Hepatocyte (in vitro differentiated cells): Measurements from ENCODE around the gene CBFA2T3. TPM values are rescaled to one million over a fixed set of nuclear protein-coding genes. Genes with fewer than 3 reads are reported as not detected.

Experiments used
- DNase-seq: peaks from one replicate; pipeline ENCODE4 v3.0.0-alpha.2; 2016; ENCODE audit warnings: low spot score
- H2AFZ ChIP-seq: fragments of 200-600 bp; sonication (generic); 2 replicates; pipeline ENCODE4 v1.6.0; 2016; ENCODE audit warnings: antibody characterized with exemption, mild to moderate bottlenecking
- H3K27ac ChIP-seq: fragments of 200-600 bp; sonication (generic); 2 replicates; pipeline ENCODE4 v1.5.1; 2016; ENCODE audit warnings: mild to moderate bottlenecking
- H3K27me3 ChIP-seq: fragments of 200-600 bp; sonication (generic); 2 replicates; pipeline ENCODE4 v1.6.1; 2016
- H3K36me3 ChIP-seq: fragments of 200-600 bp; sonication (generic); replicated peaks from 2 replicates; pipeline ENCODE4 v1.5.1; 2016; ENCODE audit warnings: low read depth; ENCODE audit not compliant: insufficient read depth
- H3K4me1 ChIP-seq: fragments of 200-600 bp; sonication (generic); 2 replicates; pipeline ENCODE4 v1.5.1; 2016; ENCODE audit warnings: mild to moderate bottlenecking, moderate library complexity; ENCODE audit not compliant: insufficient read depth
- H3K4me2 ChIP-seq: fragments of 200-600 bp; sonication (generic); 2 replicates; pipeline ENCODE4 v1.6.0; 2016
- H3K4me3 ChIP-seq: fragments of 200-600 bp; sonication (generic); 2 replicates; pipeline ENCODE4 v1.5.1; 2016; ENCODE audit warnings: mild to moderate bottlenecking
- H3K79me2 ChIP-seq: fragments of 200-600 bp; sonication (generic); 2 replicates; pipeline ENCODE4 v1.6.0; 2017; ENCODE audit warnings: mild to moderate bottlenecking
- H3K9me2 ChIP-seq: fragments of 200-600 bp; sonication (generic); replicated peaks from 2 replicates; pipeline ENCODE4 v1.6.0; 2017; ENCODE audit warnings: mild to moderate bottlenecking; ENCODE audit not compliant: insufficient read depth
- H3K9me3 ChIP-seq: fragments of 200-600 bp; sonication (generic); 2 replicates; pipeline ENCODE4 v1.5.1; 2016; ENCODE audit warnings: low read depth, mild to moderate bottlenecking
- H4K20me1 ChIP-seq: fragments of 200-600 bp; sonication (generic); 2 replicates; pipeline ENCODE4 v1.6.0; 2016; ENCODE audit warnings: mild to moderate bottlenecking; ENCODE audit not compliant: insufficient read depth, poor library complexity, severe bottlenecking
- CTCF ChIP-seq: fragments of 200-600 bp; sonication (generic); IDR thresholded peaks from 2 replicates; pipeline ENCODE4 v1.5.1; 2016; ENCODE audit warnings: antibody characterized with exemption, mild to moderate bottlenecking; ENCODE audit not compliant: poor library complexity
- EZH2 ChIP-seq: fragments of 200-600 bp; sonication (generic); IDR thresholded peaks from 2 replicates; pipeline ENCODE4 v1.6.1; 2016; ENCODE audit warnings: antibody characterized with exemption, mild to moderate bottlenecking, borderline replicate concordance
- EZH2phosphoT487 ChIP-seq: fragments of 200-600 bp; sonication (generic); IDR thresholded peaks from one replicate; pipeline ENCODE4 v1.6.1; 2018; ENCODE audit warnings: antibody characterized with exemption, mild to moderate bottlenecking, low read depth, moderate library complexity; ENCODE audit not compliant: unreplicated experiment, severe bottlenecking
- WGBS: methylation state at CpG from one replicate; pipeline ENCODE4 v1.1.6; 2016; ENCODE audit warnings: low lambda C conversion rate; ENCODE audit errors: missing lambda C conversion rate; 5-methylcytosine and 5-hydroxymethylcytosine counted together
- polyA plus RNA-seq: library from polyadenylated mRNA; unstranded; fragments of >200 nt; fragmentation: Nextera tagmentation; extraction: Ambion mirVana; gene quantifications from 2 replicates; pipeline ENCODE4 v1.2.1, GENCODE V29; 2016
- total RNA-seq: library from RNA; depleted of rRNA; stranded (reverse); fragments of >200 nt; gene quantifications from 2 replicates; pipeline ENCODE4 v1.2.3, GENCODE V29; 2014

Gene CBFA2T3
- total and polyA plus RNA-seq, 2 experiments from 2014 or later, result 0.07 to 1.5 TPM

GRCh38 chr16:88878967-88879787 lies 97.8 kb downstream of the CBFA2T3 start:
- H3K4me2 ChIP-seq, result no peak overlapping the region
- H3K36me3 ChIP-seq, result no peaks in the 10 kb centered on the region
- 94% methylated on average over 45 of the region's 45 CpGs for WGBS
- H2AFZ ChIP-seq, result no peak overlapping the region
- no peaks in the 10 kb centered on the region for H3K27me3 ChIP-seq
- no peaks in the 10 kb centered on the region for H4K20me1 ChIP-seq
- DNase-seq, result no peak
- H3K79me2 ChIP-seq, result no peaks in the 10 kb centered on the region
- no peaks in the 10 kb centered on the region for H3K9me3 ChIP-seq
- H3K27ac ChIP-seq, result no peak overlapping the region
- H3K4me3 ChIP-seq, result no peak overlapping the region
- no peaks in the 10 kb centered on the region for H3K9me2 ChIP-seq
- peaks cover 8% of the 10 kb centered on the region for H3K4me1 ChIP-seq
- TF ChIP-seq EZH2, result no peak
- TF ChIP-seq CTCF, result no peak
- TF ChIP-seq EZH2phosphoT487, result no peak

- H2AFZ ChIP-seq, result no peak overlapping the region
- no peak for DNase-seq
- no peaks in the 10 kb centered on the region for H3K36me3 ChIP-seq
- WGBS, result 95% methylated on average over 20 of the region's 20 CpGs
- no peaks in the 10 kb centered on the region for H3K79me2 ChIP-seq
- no peak overlapping the region for H3K4me3 ChIP-seq
- H3K4me1 ChIP-seq, result peaks cover 8% of the 10 kb centered on the region
- TF ChIP-seq CTCF, result no peak
- TF ChIP-seq EZH2, result no peak
- no peaks in the 10 kb centered on the region for H3K27me3 ChIP-seq
- no peak overlapping the region for H3K4me2 ChIP-seq
- H4K20me1 ChIP-seq, result no peaks in the 10 kb centered on the region
- H3K9me2 ChIP-seq, result no peaks in the 10 kb centered on the region
- H3K9me3 ChIP-seq, result no peaks in the 10 kb centered on the region
- H3K27ac ChIP-seq, result no peak overlapping the region
Observed at GRCh38 chr16:88878356-88878755, 98.7 kb downstream of the CBFA2T3 start.

GRCh38 chr16:88877564-88878289 lies 99.3 kb downstream of the CBFA2T3 start:
- H3K36me3 ChIP-seq, result no peaks in the 10 kb centered on the region
- no peak overlapping the region for H3K27ac ChIP-seq
- no peak for DNase-seq
- H3K4me3 ChIP-seq, result no peak overlapping the region
- no peaks in the 10 kb centered on the region for H3K27me3 ChIP-seq
- no peak overlapping the region for H2AFZ ChIP-seq
- H3K9me2 ChIP-seq, result no peaks in the 10 kb centered on the region
- no peaks in the 10 kb centered on the region for H3K79me2 ChIP-seq
- no peaks in the 10 kb centered on the region for H3K9me3 ChIP-seq
- 90% methylated on average over 16 of the region's 20 CpGs for WGBS
- H3K4me1 ChIP-seq, result peaks cover 8% of the 10 kb centered on the region
- TF ChIP-seq EZH2phosphoT487, result no peak
- no peak for TF ChIP-seq EZH2
- TF ChIP-seq CTCF, result no peak
- no peak overlapping the region for H3K4me2 ChIP-seq
- no peaks in the 10 kb centered on the region for H4K20me1 ChIP-seq
